HepG2 (cell line): ENCODE data around the gene CHPF. TPM values are rescaled to one million over a fixed set of nuclear protein-coding genes. Genes with fewer than 3 reads are reported as not detected.
A peak's percentile ranks its signal among the peaks of the same experiment; 100 is the strongest.

Experiments
- ATAC-seq: fragments of 200-7000 bp; cut with Tn5 transposase; 3 replicates; pipeline ENCODE4 v1.9.1; 2020; ENCODE audit warnings: mild to moderate bottlenecking, moderate library complexity
- BruUV-seq: library from RNA; stranded (reverse); fragments of 400-500 nt; replicated peaks from 2 replicates; lab custom pipeline; 2021; lab: Mats Ljungman, UMichigan
- CTCF ChIA-PET: fragments of 300-600 bp; formaldehyde crosslinking; extraction: SDS; loops from one replicate; lab custom pipeline; 2021; ENCODE audit warnings: low total read pairs, inconsistent platforms, low intra/inter-chr PET ratio; lab: Yijun Ruan, JAX
- POLR2A ChIA-PET: fragments of 350-600 bp; sonication (Branson Sonifier 250); formaldehyde crosslinking; loops from one replicate; lab custom pipeline; 2020; ENCODE audit warnings: antibody characterized with exemption, inconsistent platforms; lab: Yijun Ruan, JAX
- DNase-seq: peaks from one replicate; pipeline ENCODE4 v3.0.0-alpha.2; 2015; ENCODE audit warnings: low spot score
- FAIRE-seq: peaks from 3 replicates; lab custom pipeline; 2011; peaks lifted over from hg19 to GRCh38; lab: Jason Lieb, UNC
- H2AFZ ChIP-seq: one replicate; pipeline ENCODE4 v1.6.1; 2011; ENCODE audit warnings: low read length, inconsistent platforms
- H3K27ac ChIP-seq: fragments of 300-600 bp; 3 replicates; pipeline ENCODE4 v1.8.0; 2011; ENCODE audit warnings: mixed run types, mild to moderate bottlenecking, mixed read lengths, low read length, inconsistent platforms; ENCODE audit not compliant: insufficient read depth; ENCODE audit errors: extremely low read length
- H3K27me3 ChIP-seq, 2 experiments: fragments of 200-600 bp in 1 of 2; 2 replicates in 1 of 2; 3 replicates in 1 of 2; pipeline versions ENCODE4 v1.6.0 to v1.8.0; 2011; ENCODE audit warnings: low read length in 2 of 2, mild to moderate bottlenecking in 2 of 2, moderate library complexity in 2 of 2, inconsistent platforms in 1 of 2; ENCODE audit not compliant: insufficient read depth in 2 of 2, control insufficient read depth in 1 of 2
- H3K36me3 ChIP-seq, 2 experiments: fragments of 200-600 bp in 1 of 2; replicated peaks in 1 of 2; 2 replicates in 1 of 2; 3 replicates in 1 of 2; pipeline versions ENCODE4 v1.5.1 to v1.8.0; 2011; ENCODE audit warnings: low read length in 2 of 2, inconsistent platforms in 1 of 2; ENCODE audit not compliant: insufficient read depth in 2 of 2, control insufficient read depth in 1 of 2
- H3K4me1 ChIP-seq: 2 replicates; pipeline ENCODE4 v1.5.1; 2012; ENCODE audit warnings: low read length, inconsistent platforms; ENCODE audit not compliant: insufficient read depth
- H3K4me2 ChIP-seq: 2 replicates; pipeline ENCODE4 v1.6.0; 2011; ENCODE audit warnings: low read depth, low read length, inconsistent platforms
- H3K4me3 ChIP-seq, 3 experiments: fragments of 200-600 bp in 1 of 3; sonication (generic), shearing (Covaris generic) in 1 of 3; replicated peaks in 1 of 3; 2 replicates each; pipeline ENCODE4 v1.5.1; 2011 to 2016; ENCODE audit warnings: low read length in 3 of 3, inconsistent platforms in 2 of 3, low read depth in 2 of 3, mild to moderate bottlenecking in 2 of 3, control low read depth in 1 of 3, mixed read lengths in 1 of 3; ENCODE audit not compliant: insufficient read depth in 1 of 3
- H3K79me2 ChIP-seq: one replicate; pipeline ENCODE4 v1.6.1; 2011; ENCODE audit warnings: low read length, inconsistent platforms; ENCODE audit not compliant: insufficient read depth
- H3K9ac ChIP-seq: 2 replicates; pipeline ENCODE4 v1.6.0; 2011; ENCODE audit warnings: mild to moderate bottlenecking, low read depth, low read length, inconsistent platforms; ENCODE audit not compliant: insufficient read depth
- H3K9me3 ChIP-seq: 2 replicates; pipeline ENCODE4 v1.5.1; 2012; ENCODE audit warnings: mild to moderate bottlenecking, low read length
- H4K20me1 ChIP-seq: 2 replicates; pipeline ENCODE4 v1.6.0; 2011; ENCODE audit warnings: inconsistent platforms, mild to moderate bottlenecking, low read length, moderate library complexity; ENCODE audit not compliant: insufficient read depth
- AGO1 ChIP-seq: fragments of 200-400 bp; formaldehyde crosslinking; IDR thresholded peaks from 2 replicates; pipeline ENCODE4 v1.6.1; 2017; ENCODE audit warnings: mild to moderate bottlenecking, low read depth, low read length, moderate library complexity; ENCODE audit not compliant: poor library complexity, severe bottlenecking
- HOXA3 ChIP-seq: sonication (generic); formaldehyde crosslinking; IDR thresholded peaks from 2 replicates; pipeline ENCODE4 v1.5.0; 2020; ENCODE audit warnings: missing genetic modification reagents
- KDM5A ChIP-seq: fragments of 200-600 bp; sonication (generic); IDR thresholded peaks from 2 replicates; pipeline ENCODE4 v1.7.0; 2018; ENCODE audit warnings: antibody characterized with exemption, mild to moderate bottlenecking, low read length, borderline replicate concordance
- MED1 ChIP-seq: sonication (generic); formaldehyde crosslinking; IDR thresholded peaks from 2 replicates; pipeline ENCODE4 v1.4.0; 2020; ENCODE audit warnings: missing genetic modification reagents
- MXI1 ChIP-seq: IDR thresholded peaks from 3 replicates; pipeline ENCODE4 v1.6.1; 2012; ENCODE audit warnings: low read depth, low read length, inconsistent platforms, borderline replicate concordance
- RBM39 ChIP-seq: fragments of 200-400 bp; formaldehyde crosslinking; IDR thresholded peaks from one replicate; pipeline ENCODE4 v1.6.1; 2018; ENCODE audit warnings: antibody characterized with exemption, mild to moderate bottlenecking, low read depth, low read length; ENCODE audit not compliant: poor library complexity, severe bottlenecking
- ZNF33B ChIP-seq: sonication (generic); formaldehyde crosslinking; IDR thresholded peaks from 2 replicates; pipeline ENCODE4 v1.5.1; 2020; ENCODE audit warnings: mild to moderate bottlenecking, missing genetic modification reagents
- ZNF354B ChIP-seq: sonication (generic); formaldehyde crosslinking; IDR thresholded peaks from 2 replicates; pipeline ENCODE4 v1.8.0; 2022; ENCODE audit warnings: mild to moderate bottlenecking, missing genetic modification reagents
- WGBS: methylation state at CpG from one replicate; pipeline ENCODE4 v1.1.6; 2017; ENCODE audit warnings: low lambda C conversion rate; 5-methylcytosine and 5-hydroxymethylcytosine counted together
- in situ Hi-C: cut with HindIII; loops from 2 replicates; pipeline ENCODE4 v1.10.0; 2017; ENCODE audit warnings: low pct_unique_long_range_greater_than_20kb; ENCODE audit not compliant: extremely low pct_ligation_motif_present
- intact Hi-C: fragments of 100-400 bp; cut with micrococcal nuclease; formaldehyde crosslinking; loops from one replicate; pipeline ENCODE4 v1.10.0; 2022; ENCODE audit not compliant: unreplicated experiment
- polyA plus RNA-seq, 8 experiments: library from polyadenylated mRNA; depleted of rRNA in 3 of 8; stranded (reverse) in 7 of 8; unstranded in 1 of 8; fragments of >200 nt; fragmentation: Illumina TruSeq in 4 of 8; extraction: Trizol in 4 of 8; gene quantifications; 2 replicates each; pipeline versions ENCODE4 v1.2.1 to v1.2.3, GENCODE V29; 2011 to 2016; ENCODE audit warnings: low read depth in 4 of 8, missing spikeins in 1 of 8, mixed read lengths in 1 of 8; ENCODE audit not compliant: insufficient read depth in 1 of 8
- total RNA-seq, 5 experiments: library from RNA; depleted of rRNA; stranded (reverse); fragments of >200 nt; fragmentation: Illumina TruSeq; extraction: Trizol; gene quantifications; 2 replicates each; pipeline ENCODE4 v1.2.3, GENCODE V29; 2016; ENCODE audit warnings: low read depth in 1 of 5
- TF ChIP-seq, protein P1 (sequence below): sonication (generic); formaldehyde crosslinking; IDR thresholded peaks from 2 replicates; pipeline ENCODE4 v1.5.1; 2020; ENCODE audit warnings: mild to moderate bottlenecking, missing genetic modification reagents, moderate library complexity
- TF ChIP-seq, protein P2 (sequence below): IDR thresholded peaks from 2 replicates; pipeline ENCODE4 v1.6.1; 2012; ENCODE audit warnings: low read depth, low read length, improper control_type of control experiment
- TF ChIP-seq, protein P3 (sequence below): sonication (generic); formaldehyde crosslinking; IDR thresholded peaks from 2 replicates; pipeline ENCODE4 v1.8.0; 2022; ENCODE audit warnings: missing genetic modification reagents, mild to moderate bottlenecking, moderate library complexity, borderline replicate concordance
- TF ChIP-seq, protein P4 (sequence below): sonication (generic); formaldehyde crosslinking; IDR thresholded peaks from 2 replicates; pipeline ENCODE4 v1.5.1; 2020; ENCODE audit warnings: missing genetic modification reagents, mild to moderate bottlenecking, borderline replicate concordance

The CHPF gene
- total and polyA plus RNA-seq, 2 of the 13 experiments (the other 11 are each of a cell fraction or from before 2014, with no cell fraction given) = 79.6 to 111 TPM

DNA sequence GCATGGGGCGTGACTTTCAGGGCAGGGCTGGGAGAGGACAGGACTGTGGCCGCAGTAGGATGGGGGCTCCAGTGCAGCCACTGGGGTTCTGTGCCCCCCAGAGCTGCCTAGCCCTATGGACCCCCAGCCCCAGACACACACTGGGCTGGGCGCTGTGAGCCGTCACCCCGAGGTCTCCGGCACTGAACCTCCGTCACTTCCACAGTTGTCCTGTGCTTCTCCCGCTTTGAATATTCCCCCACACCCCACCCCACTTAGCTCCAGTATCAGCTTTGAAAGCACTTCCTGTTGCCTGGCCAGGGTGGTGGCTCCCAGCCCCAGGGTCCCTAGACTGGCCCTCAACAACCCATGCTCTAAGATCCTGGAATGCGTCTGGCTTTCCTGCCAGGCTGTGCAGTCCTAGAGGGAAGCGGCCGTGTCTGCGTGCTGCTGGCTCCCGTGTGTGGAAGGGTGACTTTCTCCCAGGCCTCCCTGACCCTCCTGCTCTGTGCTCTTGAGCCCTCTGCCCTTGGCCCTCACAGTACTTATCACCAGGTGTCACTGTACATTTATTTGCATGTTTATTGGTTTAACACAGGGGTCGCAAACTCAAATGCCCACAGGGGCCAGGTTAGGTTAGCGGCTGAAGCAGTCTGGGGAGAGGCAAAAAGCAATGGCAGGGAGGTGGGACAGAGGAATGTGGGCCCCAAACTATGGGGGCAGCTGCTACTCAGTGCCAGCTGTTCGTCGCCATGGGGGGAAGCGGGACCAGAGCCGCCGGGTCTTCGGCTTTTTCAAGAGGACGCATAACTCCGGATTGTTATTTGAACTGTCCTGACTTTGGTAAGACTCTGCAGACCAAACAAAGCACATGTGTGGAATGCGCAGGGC, 17.8 kb upstream of the CHPF start:
- intact Hi-C loops = loop anchor here (1.0 to 5.0 kb wide), 3 partner anchors 21 to 81 kb away; partner anchors contain the start of gene STK11IP
- H3K4me1 ChIP-seq = peaks cover 46% of the 10 kb centered on the region
- peak overlapping the region; percentile 41 for H3K4me2 ChIP-seq
- BruUV-seq = TSS peak; percentile 23
- POLR2A ChIA-PET = interaction anchor here (0.6 to 4.2 kb wide), 11 partner anchors 9 to 63 kb away, joined by 3 to 45 read pairs (median 6); partner anchors contain the start of genes CHPF, GMPPA, INHA and OBSL1
- peak; percentile 66 for ATAC-seq
- H2AFZ ChIP-seq = no peak overlapping the region
- peak overlapping the region; percentile 7 for H3K27ac ChIP-seq
- H3K79me2 ChIP-seq = no peaks in the 10 kb centered on the region
- 68% methylated on average over 22 of the region's 24 CpGs for WGBS
- H3K4me3 ChIP-seq = no peak overlapping the region
- no peaks in the 10 kb centered on the region for H4K20me1 ChIP-seq
- no peaks in the 10 kb centered on the region for H3K9me3 ChIP-seq
- H3K27me3 ChIP-seq = no peaks in the 10 kb centered on the region
- peaks cover 18 to 28% of the 10 kb centered on the region in 2 experiments; a peak in 4 of 5 replicates for H3K36me3 ChIP-seq
- CTCF ChIA-PET = interaction anchor here (2.7 to 3.7 kb wide), 2 partner anchors 20 to 81 kb away, joined by 19 to 28 read pairs; no protein-coding TSS in a partner anchor
- peak; percentile 51 for FAIRE-seq
- in situ Hi-C loops = loop anchor here (5.0 kb wide), 1 partner anchor 36 kb away; the partner anchor contains the start of gene STK11IP
- DNase-seq = peak; percentile 60
- H3K9ac ChIP-seq = no peak overlapping the region
- TF ChIP-seq, protein P1, sequence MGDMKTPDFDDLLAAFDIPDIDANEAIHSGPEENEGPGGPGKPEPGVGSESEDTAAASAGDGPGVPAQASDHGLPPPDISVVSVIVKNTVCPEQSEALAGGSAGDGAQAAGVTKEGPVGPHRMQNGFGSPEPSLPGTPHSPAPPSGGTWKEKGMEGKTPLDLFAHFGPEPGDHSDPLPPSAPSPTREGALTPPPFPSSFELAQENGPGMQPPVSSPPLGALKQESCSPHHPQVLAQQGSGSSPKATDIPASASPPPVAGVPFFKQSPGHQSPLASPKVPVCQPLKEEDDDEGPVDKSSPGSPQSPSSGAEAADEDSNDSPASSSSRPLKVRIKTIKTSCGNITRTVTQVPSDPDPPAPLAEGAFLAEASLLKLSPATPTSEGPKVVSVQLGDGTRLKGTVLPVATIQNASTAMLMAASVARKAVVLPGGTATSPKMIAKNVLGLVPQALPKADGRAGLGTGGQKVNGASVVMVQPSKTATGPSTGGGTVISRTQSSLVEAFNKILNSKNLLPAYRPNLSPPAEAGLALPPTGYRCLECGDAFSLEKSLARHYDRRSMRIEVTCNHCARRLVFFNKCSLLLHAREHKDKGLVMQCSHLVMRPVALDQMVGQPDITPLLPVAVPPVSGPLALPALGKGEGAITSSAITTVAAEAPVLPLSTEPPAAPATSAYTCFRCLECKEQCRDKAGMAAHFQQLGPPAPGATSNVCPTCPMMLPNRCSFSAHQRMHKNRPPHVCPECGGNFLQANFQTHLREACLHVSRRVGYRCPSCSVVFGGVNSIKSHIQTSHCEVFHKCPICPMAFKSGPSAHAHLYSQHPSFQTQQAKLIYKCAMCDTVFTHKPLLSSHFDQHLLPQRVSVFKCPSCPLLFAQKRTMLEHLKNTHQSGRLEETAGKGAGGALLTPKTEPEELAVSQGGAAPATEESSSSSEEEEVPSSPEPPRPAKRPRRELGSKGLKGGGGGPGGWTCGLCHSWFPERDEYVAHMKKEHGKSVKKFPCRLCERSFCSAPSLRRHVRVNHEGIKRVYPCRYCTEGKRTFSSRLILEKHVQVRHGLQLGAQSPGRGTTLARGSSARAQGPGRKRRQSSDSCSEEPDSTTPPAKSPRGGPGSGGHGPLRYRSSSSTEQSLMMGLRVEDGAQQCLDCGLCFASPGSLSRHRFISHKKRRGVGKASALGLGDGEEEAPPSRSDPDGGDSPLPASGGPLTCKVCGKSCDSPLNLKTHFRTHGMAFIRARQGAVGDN (CRISPR knock-in tag) = peak; percentile 60
- peak; percentile 14; the same call in 1 of the 2 replicates for TF ChIP-seq HOXA3 (CRISPR knock-in tag)
- no peak for TF ChIP-seq KDM5A
- 0 out of 2 replicates have a peak, but pooled peaks have one; percentile 37 for TF ChIP-seq ZNF33B
- no peak for TF ChIP-seq ZNF354B
- 0 out of 2 replicates have a peak, but pooled peaks have one; percentile 32 for TF ChIP-seq MED1
- TF ChIP-seq, protein P2, sequence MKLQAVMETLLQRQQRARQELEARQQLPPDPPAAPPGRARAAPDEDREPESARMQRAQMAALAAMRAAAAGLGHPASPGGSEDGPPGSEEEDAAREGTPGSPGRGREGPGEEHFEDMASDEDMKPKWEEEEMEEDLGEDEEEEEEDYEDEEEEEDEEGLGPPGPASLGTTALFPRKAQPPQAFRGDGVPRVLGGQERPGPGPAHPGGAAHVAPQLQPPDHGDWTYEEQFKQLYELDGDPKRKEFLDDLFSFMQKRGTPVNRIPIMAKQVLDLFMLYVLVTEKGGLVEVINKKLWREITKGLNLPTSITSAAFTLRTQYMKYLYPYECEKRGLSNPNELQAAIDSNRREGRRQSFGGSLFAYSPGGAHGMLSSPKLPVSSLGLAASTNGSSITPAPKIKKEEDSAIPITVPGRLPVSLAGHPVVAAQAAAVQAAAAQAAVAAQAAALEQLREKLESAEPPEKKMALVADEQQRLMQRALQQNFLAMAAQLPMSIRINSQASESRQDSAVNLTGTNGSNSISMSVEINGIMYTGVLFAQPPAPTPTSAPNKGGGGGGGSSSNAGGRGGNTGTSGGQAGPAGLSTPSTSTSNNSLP = no peak
- TF ChIP-seq, protein P3, sequence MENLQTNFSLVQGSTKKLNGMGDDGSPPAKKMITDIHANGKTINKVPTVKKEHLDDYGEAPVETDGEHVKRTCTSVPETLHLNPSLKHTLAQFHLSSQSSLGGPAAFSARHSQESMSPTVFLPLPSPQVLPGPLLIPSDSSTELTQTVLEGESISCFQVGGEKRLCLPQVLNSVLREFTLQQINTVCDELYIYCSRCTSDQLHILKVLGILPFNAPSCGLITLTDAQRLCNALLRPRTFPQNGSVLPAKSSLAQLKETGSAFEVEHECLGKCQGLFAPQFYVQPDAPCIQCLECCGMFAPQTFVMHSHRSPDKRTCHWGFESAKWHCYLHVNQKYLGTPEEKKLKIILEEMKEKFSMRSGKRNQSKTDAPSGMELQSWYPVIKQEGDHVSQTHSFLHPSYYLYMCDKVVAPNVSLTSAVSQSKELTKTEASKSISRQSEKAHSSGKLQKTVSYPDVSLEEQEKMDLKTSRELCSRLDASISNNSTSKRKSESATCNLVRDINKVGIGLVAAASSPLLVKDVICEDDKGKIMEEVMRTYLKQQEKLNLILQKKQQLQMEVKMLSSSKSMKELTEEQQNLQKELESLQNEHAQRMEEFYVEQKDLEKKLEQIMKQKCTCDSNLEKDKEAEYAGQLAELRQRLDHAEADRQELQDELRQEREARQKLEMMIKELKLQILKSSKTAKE (CRISPR knock-in tag) = peak; percentile 17; the same call in 1 of the 2 replicates
- TF ChIP-seq, protein P4, sequence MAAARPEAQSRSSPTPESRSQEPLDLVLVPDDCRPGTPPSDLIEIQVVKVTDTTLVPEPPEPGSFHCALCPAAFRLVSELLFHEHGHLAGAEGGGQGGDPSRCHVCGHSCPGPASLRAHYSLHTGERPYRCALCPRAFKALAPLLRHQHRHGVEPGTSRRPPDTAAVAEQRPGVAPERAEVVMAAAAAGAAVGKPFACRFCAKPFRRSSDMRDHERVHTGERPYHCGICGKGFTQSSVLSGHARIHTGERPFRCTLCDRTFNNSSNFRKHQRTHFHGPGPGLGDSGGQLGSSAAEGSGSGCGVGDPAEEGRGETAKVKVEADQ = peak; percentile 66; the same call in 1 of the 2 replicates
- TF ChIP-seq RBM39 = peak; percentile 43
- TF ChIP-seq MXI1 = 0 out of 3 replicates have a peak, but pooled peaks have one; percentile 18
- peak; percentile 46 for TF ChIP-seq AGO1
